GM12892 (cell line): ENCODE measurements around the gene AASS.

Experiments
- POLR2A ChIP-seq: IDR thresholded peaks from 2 replicates; pipeline ENCODE4 v1.6.1; 2011; ENCODE audit warnings: low read depth, low read length, control low read depth
- POLR2AphosphoS5 ChIP-seq: IDR thresholded peaks from 2 replicates; pipeline ENCODE4 v1.6.1; 2011; ENCODE audit warnings: low read depth, low read length, control low read depth
- TAF1 ChIP-seq: IDR thresholded peaks from 2 replicates; pipeline ENCODE4 v1.6.1; 2011; ENCODE audit warnings: low read depth, mild to moderate bottlenecking, control low read depth, low read length, borderline replicate concordance

GRCh38 chr7:122136078-122136477 lies 8.0 kb downstream of the AASS start:
- TF ChIP-seq TAF1 (no peak), POLR2A (no peak), POLR2AphosphoS5 (no peak)
